WERI-Rb-1 (cell line): ENCODE measurements around the gene TUFM.
"Not testable (repeated sequence)": the region's sequence is repeated elsewhere in the genome, so short reads cannot be mapped to it uniquely, and the experiment has no call there.

Experiments
- DNase-seq: peaks from one replicate; pipeline ENCODE4 v3.0.0-alpha.2; 2020
- H3K27ac ChIP-seq: fragments of 250-450 bp; sonication (Bioruptor Pico); 2 replicates; pipeline ENCODE4 v1.5.1; 2020; ENCODE audit warnings: mild to moderate bottlenecking, moderate library complexity
- H3K27me3 ChIP-seq: fragments of 250-450 bp; sonication (Bioruptor Pico); 2 replicates; pipeline ENCODE4 v1.5.1; 2021; ENCODE audit warnings: mild to moderate bottlenecking, low read depth, moderate library complexity; ENCODE audit not compliant: insufficient read depth, severe bottlenecking
- H3K36me3 ChIP-seq: fragments of 250-450 bp; sonication (Bioruptor Pico); 2 replicates; pipeline ENCODE4 v1.5.1; 2020; ENCODE audit warnings: mild to moderate bottlenecking, moderate library complexity
- H3K4me3 ChIP-seq: 2 replicates; pipeline ENCODE4 v1.5.1; 2011; ENCODE audit warnings: low read depth, mild to moderate bottlenecking, control low read depth, low read length
- H3K9me3 ChIP-seq: fragments of 250-450 bp; sonication (Bioruptor Pico); 2 replicates; pipeline ENCODE4 v1.5.1; 2021; ENCODE audit warnings: mild to moderate bottlenecking, moderate library complexity; ENCODE audit not compliant: severe bottlenecking
- CTCF ChIP-seq: IDR thresholded peaks from 2 replicates; pipeline ENCODE4 v1.5.1; 2011; ENCODE audit warnings: low read depth, mild to moderate bottlenecking, control low read depth, inconsistent platforms, low read length

TUFM gene

GRCh38 chr16:28823291-28823872, 22.8 kb downstream of the TUFM start:
- no peak for DNase-seq
- H3K9me3 ChIP-seq, result no peaks in the 10 kb centered on the region
- peak overlapping the region; percentile 92 for H3K4me3 ChIP-seq
- no peak for TF ChIP-seq CTCF
- H3K36me3 ChIP-seq, result peaks cover 54% of the 10 kb centered on the region
- H3K27ac ChIP-seq, result peak overlapping the region; percentile 98
- no peaks in the 10 kb centered on the region for H3K27me3 ChIP-seq

GRCh38 chr16:28822520-28823290, 23.4 kb downstream of the TUFM start, which contains the start of gene ATXN2L:
Gene ATXN2L, plus strand, starts transcription at chr16:28822999. Its CDS starts 261 bp downstream, at chr16:28823260.
- no peak for TF ChIP-seq CTCF
- Histone ChIP-seq H3K4me3 (peak within 1 kb of the TSS; percentile 92), H3K36me3 (peaks cover 47% of the 10 kb centered on the region), H3K9me3 (no peaks in the 10 kb centered on the region), H3K27me3 (no peaks in the 10 kb centered on the region), H3K27ac (peak within 1 kb of the TSS; percentile 98)
- peak; percentile 94 for DNase-seq

GRCh38 chr16:28821874-28822519, 24.2 kb downstream of the TUFM start:
- H3K9me3 ChIP-seq, result no peaks in the 10 kb centered on the region
- H3K27ac ChIP-seq, result peak overlapping the region; percentile 98
- TF ChIP-seq CTCF, result no peak
- DNase-seq, result no peak
- H3K4me3 ChIP-seq, result peak overlapping the region; percentile 92
- peaks cover 40% of the 10 kb centered on the region for H3K36me3 ChIP-seq
- H3K27me3 ChIP-seq, result no peaks in the 10 kb centered on the region

- not testable (repeated sequence) for H3K27ac ChIP-seq, H3K4me3 ChIP-seq, H3K9me3 ChIP-seq, DNase-seq, H3K27me3 ChIP-seq
- peaks cover 25% of the 10 kb centered on the region for H3K36me3 ChIP-seq
These were observed 25.6 kb downstream of the TUFM start for GRCh38 chr16:28820546-28820945.

- no peaks in the 10 kb centered on the region for H3K9me3 ChIP-seq
- no peak for DNase-seq
These were observed 26.1 kb downstream of the TUFM start for GRCh38 chr16:28820016-28820415.

GRCh38 chr16:28807445-28808120, 38.6 kb downstream of the TUFM start:
- not testable (repeated sequence) for H3K27ac ChIP-seq, H3K27me3 ChIP-seq, DNase-seq, H3K9me3 ChIP-seq, H3K36me3 ChIP-seq, H3K4me3 ChIP-seq

More at GRCh38 chr16:28820016-28820415, 26.1 kb downstream of the TUFM start:
- Histone ChIP-seq H3K27ac (no peak overlapping the region), H3K27me3 (no peaks in the 10 kb centered on the region), H3K4me3 (no peak overlapping the region), H3K36me3 (peaks cover 20% of the 10 kb centered on the region)
- TF ChIP-seq CTCF, result no peak
